GM10248 (cell line): ENCODE results near the gene HPN.

Experiments used
- CTCF ChIA-PET: fragments of 300-600 bp; sonication (Branson Sonifier 250); formaldehyde crosslinking; extraction: SDS; loops from one replicate; lab custom pipeline; 2021; ENCODE audit warnings: antibody characterized with exemption; lab: Yijun Ruan, JAX
- POLR2A ChIA-PET: fragments of 350-650 bp; sonication (Branson Sonifier 250); formaldehyde crosslinking; extraction: SDS; loops from one replicate; lab custom pipeline; 2020; ENCODE audit warnings: antibody characterized with exemption; lab: Yijun Ruan, JAX
- DNase-seq: peaks from one replicate; pipeline ENCODE4 v3.0.0; 2012; ENCODE audit errors: extremely low spot score
- TF ChIP-seq, protein P1 (sequence below): IDR thresholded peaks from 2 replicates; pipeline ENCODE4 v1.5.1; 2012; ENCODE audit warnings: mild to moderate bottlenecking, low read depth; ENCODE audit errors: extremely low read depth, missing control alignments, control extremely low read depth

Gene HPN

DNA sequence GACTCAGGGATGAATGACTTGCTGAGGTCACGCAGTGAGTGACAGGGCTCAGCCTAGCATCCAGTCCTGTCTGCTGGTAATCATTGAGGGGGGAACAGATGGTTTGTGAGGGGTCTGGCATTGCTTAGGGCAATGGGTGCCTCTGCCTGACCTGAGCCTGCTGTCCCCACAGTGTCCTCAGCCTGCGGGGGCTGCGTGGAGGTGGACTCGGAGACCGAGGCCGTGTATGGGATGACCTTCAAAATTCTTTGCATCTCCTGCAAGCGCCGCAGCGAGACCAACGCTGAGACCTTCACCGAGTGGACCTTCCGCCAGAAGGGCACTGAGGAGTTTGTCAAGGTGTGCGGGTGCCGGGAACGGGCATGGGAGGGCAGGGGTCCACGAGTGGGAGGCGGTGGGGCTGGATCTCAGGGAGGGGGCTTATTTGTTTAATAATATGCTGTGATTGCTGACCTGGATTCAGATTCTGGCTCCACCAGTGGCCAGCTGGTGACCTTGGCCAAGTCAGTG is 9.1 kb upstream of the HPN start:
- POLR2A ChIA-PET, result no interaction called here
- CTCF ChIA-PET, result interaction anchor here (1.2 kb wide), 1 partner anchor 11 kb away, joined by 4 read pairs; no protein-coding TSS in a partner anchor
- no peak for DNase-seq
- TF ChIP-seq, protein P1, sequence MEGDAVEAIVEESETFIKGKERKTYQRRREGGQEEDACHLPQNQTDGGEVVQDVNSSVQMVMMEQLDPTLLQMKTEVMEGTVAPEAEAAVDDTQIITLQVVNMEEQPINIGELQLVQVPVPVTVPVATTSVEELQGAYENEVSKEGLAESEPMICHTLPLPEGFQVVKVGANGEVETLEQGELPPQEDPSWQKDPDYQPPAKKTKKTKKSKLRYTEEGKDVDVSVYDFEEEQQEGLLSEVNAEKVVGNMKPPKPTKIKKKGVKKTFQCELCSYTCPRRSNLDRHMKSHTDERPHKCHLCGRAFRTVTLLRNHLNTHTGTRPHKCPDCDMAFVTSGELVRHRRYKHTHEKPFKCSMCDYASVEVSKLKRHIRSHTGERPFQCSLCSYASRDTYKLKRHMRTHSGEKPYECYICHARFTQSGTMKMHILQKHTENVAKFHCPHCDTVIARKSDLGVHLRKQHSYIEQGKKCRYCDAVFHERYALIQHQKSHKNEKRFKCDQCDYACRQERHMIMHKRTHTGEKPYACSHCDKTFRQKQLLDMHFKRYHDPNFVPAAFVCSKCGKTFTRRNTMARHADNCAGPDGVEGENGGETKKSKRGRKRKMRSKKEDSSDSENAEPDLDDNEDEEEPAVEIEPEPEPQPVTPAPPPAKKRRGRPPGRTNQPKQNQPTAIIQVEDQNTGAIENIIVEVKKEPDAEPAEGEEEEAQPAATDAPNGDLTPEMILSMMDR, result no peak

DNA sequence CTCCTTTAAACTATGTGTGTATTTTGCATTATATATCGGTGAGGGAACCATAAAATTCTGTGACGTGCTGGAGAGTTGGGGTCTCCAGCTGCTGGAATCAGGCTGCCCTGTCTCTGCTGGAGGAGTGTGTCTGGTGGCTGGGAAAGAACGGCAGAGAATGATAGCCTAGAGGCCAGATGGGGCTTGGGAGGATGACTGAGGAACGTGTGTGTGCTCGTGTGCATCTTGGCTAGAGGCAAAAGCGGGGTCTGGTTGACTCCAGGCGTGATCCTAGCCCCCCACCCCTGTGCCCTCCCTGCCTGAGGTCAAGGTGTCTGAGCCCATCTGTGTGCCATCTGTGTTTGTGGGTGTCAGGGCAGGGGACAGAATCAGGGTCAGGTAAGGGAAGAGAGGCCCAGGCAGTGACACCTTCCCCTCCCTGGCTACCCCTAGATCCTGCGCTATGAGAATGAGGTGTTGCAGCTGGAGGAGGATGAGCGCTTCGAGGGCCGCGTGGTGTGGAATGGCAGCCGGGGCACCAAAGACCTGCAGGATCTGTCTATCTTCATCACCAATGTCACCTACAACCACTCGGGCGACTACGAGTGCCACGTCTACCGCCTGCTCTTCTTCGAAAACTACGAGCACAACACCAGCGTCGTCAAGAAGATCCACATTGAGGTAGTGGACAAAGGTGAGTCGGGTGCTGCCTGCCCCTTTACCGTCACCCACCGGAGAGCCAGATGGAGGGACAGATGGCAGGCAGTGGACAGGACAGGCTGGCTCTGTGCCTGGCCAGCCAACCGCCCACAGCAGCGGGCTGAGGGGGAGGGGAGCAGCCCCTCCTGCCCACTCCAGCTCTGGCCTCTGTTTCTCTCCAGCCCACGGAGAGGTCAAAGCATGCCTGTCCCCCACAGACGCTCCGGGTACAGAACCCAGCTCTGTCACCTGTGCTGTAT is 8.2 kb upstream of the HPN start:
- no peak for DNase-seq
- ChIA-PET CTCF (interaction anchor here (1.2 kb wide), 1 partner anchor 11 kb away, joined by 3 read pairs; no protein-coding TSS in a partner anchor), POLR2A (no interaction called here)
- TF ChIP-seq, protein P1, result no peak

DNA sequence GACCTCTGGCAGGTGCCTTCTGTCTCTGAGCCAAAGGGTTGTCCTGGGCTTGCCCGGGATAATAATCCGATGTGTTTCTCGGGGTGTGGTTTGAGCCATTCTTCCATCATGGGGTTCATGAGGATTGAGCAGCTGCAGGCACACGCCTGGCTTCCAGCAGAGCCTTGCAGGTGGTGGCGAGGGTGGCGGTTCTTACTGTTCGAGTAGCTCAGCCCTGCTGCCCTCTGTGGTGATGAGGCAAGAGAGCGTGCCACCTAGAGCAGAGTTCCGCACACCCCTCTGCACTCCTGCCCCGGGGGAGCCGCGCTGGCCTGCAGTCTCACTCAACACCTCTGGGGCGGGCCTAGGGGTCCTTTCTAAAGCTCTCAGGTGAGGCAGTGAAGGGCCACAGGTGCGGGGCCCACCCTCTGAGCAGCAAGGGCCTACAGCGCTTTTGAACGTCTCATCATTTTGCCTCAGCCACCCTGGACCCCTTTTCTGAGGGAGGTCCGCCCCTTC is 7.5 kb upstream of the HPN start:
- no peak for DNase-seq
- ChIA-PET CTCF (interaction anchor here (1.2 kb wide), 1 partner anchor 10 kb away, joined by 3 read pairs; no protein-coding TSS in a partner anchor), POLR2A (no interaction called here)
- TF ChIP-seq, protein P1, result no peak

DNA sequence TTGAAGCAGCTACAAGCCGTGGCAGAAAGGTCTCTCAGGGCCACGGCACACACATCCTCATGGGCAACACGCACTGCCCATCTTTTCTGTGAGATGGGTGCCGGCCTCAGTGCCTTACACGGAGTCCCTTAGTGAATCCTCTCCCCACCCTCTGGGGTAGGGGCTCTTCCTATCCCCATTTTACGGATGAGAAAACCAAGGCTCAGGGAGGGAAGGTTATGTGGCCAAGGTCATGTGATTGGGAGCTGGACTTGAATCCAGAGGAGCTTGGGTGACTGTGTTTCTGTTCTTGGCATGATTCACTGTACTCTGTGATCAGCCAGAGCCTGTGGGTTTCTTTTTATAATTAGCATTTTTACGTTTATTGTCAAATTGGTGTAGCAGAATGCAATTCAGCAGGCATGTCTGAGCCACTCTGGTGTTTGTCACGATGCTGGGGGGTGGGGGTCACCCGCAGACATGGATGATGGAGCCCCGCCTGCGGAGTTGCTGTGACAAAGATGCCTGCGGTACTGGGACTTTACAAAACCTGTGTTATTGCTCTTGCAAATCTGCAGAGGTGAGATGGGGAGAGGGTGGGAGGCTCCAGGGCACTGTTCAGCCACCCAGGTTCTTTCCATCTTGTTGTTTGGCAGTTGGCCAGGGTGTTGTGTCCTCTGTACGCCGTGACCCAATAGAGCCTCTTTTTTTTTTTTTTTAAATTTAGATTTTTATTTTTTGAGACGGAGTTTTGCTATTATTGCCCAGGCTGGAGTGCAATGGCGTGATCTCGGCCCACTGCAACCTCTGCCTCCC is 6.7 kb upstream of the HPN start:
- TF ChIP-seq, protein P1, result no peak
- no peak for DNase-seq
- ChIA-PET POLR2A (no interaction called here), CTCF (interaction anchor here (1.2 kb wide), 1 partner anchor 9 kb away, joined by 3 read pairs; no protein-coding TSS in a partner anchor)

DNA sequence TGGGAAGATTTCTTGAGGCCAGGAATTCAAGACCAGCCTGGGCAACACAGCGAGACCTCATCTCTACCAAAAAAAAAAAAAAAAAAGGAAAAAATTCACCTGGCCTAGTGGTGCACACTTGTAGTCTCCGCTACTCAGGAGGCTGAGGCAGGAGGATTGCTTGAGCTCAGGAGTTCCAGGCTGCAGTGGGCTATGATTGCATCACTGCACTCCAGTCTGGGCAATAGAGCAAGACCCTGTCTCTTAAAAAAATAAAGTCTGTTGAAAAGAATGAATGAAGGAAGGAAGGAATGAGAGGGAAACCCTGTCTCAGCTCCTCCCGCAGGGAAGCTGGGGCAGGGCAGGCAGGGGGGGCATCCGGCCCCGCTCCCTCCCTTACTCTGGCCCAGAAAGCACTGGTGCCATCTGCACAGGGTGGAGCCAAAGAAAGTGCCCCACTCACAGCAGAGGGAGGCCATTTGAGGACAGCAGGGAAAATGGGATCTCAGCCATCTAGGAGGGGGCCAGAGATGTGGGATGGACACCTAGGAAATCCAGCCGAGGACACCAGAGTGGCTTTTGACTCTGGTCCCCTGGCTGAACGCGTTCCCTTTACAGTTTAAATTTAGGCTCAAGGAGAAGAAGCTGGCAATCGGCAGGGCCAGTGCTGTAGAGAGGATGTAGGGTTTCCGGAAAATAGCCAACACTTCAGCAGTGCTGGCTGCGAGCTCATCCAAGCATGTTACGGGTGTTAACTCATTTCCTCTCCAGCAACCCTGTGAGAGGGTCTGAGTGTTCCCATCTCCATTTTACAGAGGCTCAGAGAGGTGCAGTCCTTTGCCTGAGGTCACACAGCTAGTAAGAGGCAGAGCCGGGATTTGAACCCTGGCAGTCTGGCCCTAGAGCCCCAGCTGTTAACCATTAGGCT is 3.6 kb upstream of the HPN start:
- TF ChIP-seq, protein P1, result no peak
- POLR2A ChIA-PET, result no interaction called here
- DNase-seq, result no peak
- CTCF ChIA-PET, result interaction anchor here (1.7 to 1.9 kb wide), 2 partner anchors 29 to 98 kb away, joined by 4 to 6 read pairs; no protein-coding TSS in a partner anchor
